Endodermal cell (in vitro differentiated cells): ENCODE measurements around the gene SLAMF7. TPM values are rescaled to one million over a fixed set of nuclear protein-coding genes. Genes with fewer than 3 reads are reported as not detected.

ENCODE experiments used
- DNase-seq: peaks from one replicate; pipeline ENCODE4 v3.0.0-alpha.2; 2017
- H3K27ac ChIP-seq: 2 replicates; pipeline ENCODE4 v1.5.1; 2013; ENCODE audit warnings: mild to moderate bottlenecking, low read depth, low read length, moderate library complexity
- H3K27me3 ChIP-seq: 2 replicates; pipeline ENCODE4 v1.6.1; 2013; ENCODE audit warnings: mild to moderate bottlenecking, low read length, moderate library complexity; ENCODE audit not compliant: insufficient read depth, control insufficient read depth, poor library complexity, severe bottlenecking
- H3K36me3 ChIP-seq: 2 replicates; pipeline ENCODE4 v1.7.0; 2013; ENCODE audit warnings: mild to moderate bottlenecking, low read length, moderate library complexity; ENCODE audit not compliant: control insufficient read depth, insufficient read depth
- H3K4me1 ChIP-seq: one replicate; pipeline ENCODE4 v1.7.0; 2013; ENCODE audit warnings: low read length; ENCODE audit not compliant: control insufficient read depth, insufficient read depth
- H3K4me3 ChIP-seq: 2 replicates; pipeline ENCODE4 v1.5.1; 2013; ENCODE audit warnings: mild to moderate bottlenecking, low read length, moderate library complexity
- H3K9ac ChIP-seq: 2 replicates; pipeline ENCODE4 v1.6.1; 2013; ENCODE audit warnings: mild to moderate bottlenecking, low read length, moderate library complexity; ENCODE audit not compliant: poor library complexity, severe bottlenecking; ENCODE audit errors: extremely low read depth
- H3K9me3 ChIP-seq: 2 replicates; pipeline ENCODE4 v1.6.1; 2013; ENCODE audit warnings: mild to moderate bottlenecking, low read length, moderate library complexity; ENCODE audit not compliant: control insufficient read depth
- H3K27ac Mint-ChIP-seq: 2 replicates; pipeline ENCODE4 v1.8.0; 2020; ENCODE audit warnings: mixed read lengths
- H3K27me3 Mint-ChIP-seq: 2 replicates; pipeline ENCODE4 v1.8.0; 2021; ENCODE audit warnings: mild to moderate bottlenecking, mixed read lengths; ENCODE audit not compliant: insufficient read depth
- H3K36me3 Mint-ChIP-seq: 2 replicates; pipeline ENCODE4 v1.8.0; 2020; ENCODE audit warnings: low read depth, mixed read lengths
- H3K4me1 Mint-ChIP-seq: 2 replicates; pipeline ENCODE4 v1.8.0; 2020; ENCODE audit warnings: mixed read lengths
- H3K4me3 Mint-ChIP-seq: 2 replicates; pipeline ENCODE4 v1.8.0; 2020; ENCODE audit warnings: mild to moderate bottlenecking, moderate library complexity, mixed read lengths
- H3K9me3 Mint-ChIP-seq: 2 replicates; pipeline ENCODE4 v1.8.0; 2020; ENCODE audit warnings: mild to moderate bottlenecking, mixed read lengths
- CTCF ChIP-seq: fragments of 200-600 bp; sonication (generic); conservative IDR thresholded peaks from 2 replicates; pipeline ENCODE4 v1.5.0; 2021; ENCODE audit warnings: antibody characterized with exemption, mild to moderate bottlenecking
- WGBS, 2 experiments: methylation state at CpG; one replicate each; pipeline versions ENCODE4 v1.1.5 to v1.1.7; 2013; ENCODE audit warnings: missing lambda C conversion rate in 2 of 2, mixed read lengths in 1 of 2; ENCODE audit not compliant: insufficient coverage in 1 of 2, insufficient read length in 1 of 2; 5-methylcytosine and 5-hydroxymethylcytosine counted together
- total RNA-seq, 2 donors: library from RNA; stranded (reverse); fragmentation: NEBNext Ultra II Directional in 1 of 2; extraction: Animal tissue kit (Norgen Biotek cat#: 25700) in 1 of 2; gene quantifications; 2 replicates in 1 of 2; 3 replicates in 1 of 2; pipeline ENCODE4 v1.2.1, GENCODE V29; 2021

The SLAMF7 gene
- total RNA-seq, 2 donors from 2014 or later = not detected

DNA sequence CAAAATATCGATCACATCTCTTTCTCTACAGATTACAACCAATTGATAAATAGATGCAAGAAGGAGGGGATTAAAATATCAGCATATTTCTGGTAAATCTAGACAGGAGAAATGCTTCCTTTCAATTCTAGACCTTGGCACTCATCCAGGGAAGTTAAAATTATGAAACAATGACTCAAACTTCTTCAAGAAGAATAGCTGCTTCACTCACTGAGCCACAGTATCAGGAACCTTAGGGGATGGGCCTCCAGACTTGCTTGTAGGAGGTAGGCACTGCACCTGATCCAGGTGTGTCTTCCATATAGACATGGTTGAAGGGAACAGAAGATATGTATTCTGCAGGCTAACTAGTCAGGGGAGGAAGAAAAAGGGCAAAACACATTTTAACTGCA is 9.8 kb downstream of the SLAMF7 start:
- H3K27me3 ChIP-seq = peaks cover 13% of the 10 kb centered on the region
- H3K9me3 Mint-ChIP-seq = no peaks in the 10 kb centered on the region
- peaks cover 9% of the 10 kb centered on the region for H3K4me1 Mint-ChIP-seq

GRCh38 chr1:160750608-160751007 is 11.6 kb downstream of the SLAMF7 start:
- H3K9ac ChIP-seq = no peak overlapping the region
- Mint-ChIP-seq H3K9me3 (no peaks in the 10 kb centered on the region), H3K4me1 (peaks cover 9% of the 10 kb centered on the region), H3K27ac (no peak overlapping the region), H3K4me3 (no peak overlapping the region), H3K27me3 (peaks cover 16% of the 10 kb centered on the region), H3K36me3 (no peaks in the 10 kb centered on the region)
- no peaks in the 10 kb centered on the region for H3K36me3 ChIP-seq
- no peak overlapping the region for H3K27ac ChIP-seq
- no peak overlapping the region for H3K4me3 ChIP-seq
- peaks cover 13% of the 10 kb centered on the region for H3K27me3 ChIP-seq
- no peaks in the 10 kb centered on the region for H3K9me3 ChIP-seq
- no peak for TF ChIP-seq CTCF
- no peaks in the 10 kb centered on the region for H3K4me1 ChIP-seq
- DNase-seq = no peak
- WGBS, 2 experiments = 88% methylated on average over 2 of the region's 2 CpGs; no CpG with 5 or more reads in 1 of the 2 experiments

More for the DNA sequence above, 9.8 kb downstream of the SLAMF7 start:
- no peaks in the 10 kb centered on the region for H3K9me3 ChIP-seq
- no peak for TF ChIP-seq CTCF
- no peaks in the 10 kb centered on the region for H3K36me3 ChIP-seq
- WGBS, 2 experiments = no CpG with 5 or more reads among the region's 1 CpG
- no peak overlapping the region for H3K9ac ChIP-seq
- no peaks in the 10 kb centered on the region for H3K36me3 Mint-ChIP-seq
- H3K27ac ChIP-seq = no peak overlapping the region
- no peak overlapping the region for H3K4me3 Mint-ChIP-seq
- H3K27ac Mint-ChIP-seq = no peak overlapping the region
- DNase-seq = no peak
- no peaks in the 10 kb centered on the region for H3K4me1 ChIP-seq
- H3K27me3 Mint-ChIP-seq = peaks cover 16% of the 10 kb centered on the region
- no peak overlapping the region for H3K4me3 ChIP-seq

DNA sequence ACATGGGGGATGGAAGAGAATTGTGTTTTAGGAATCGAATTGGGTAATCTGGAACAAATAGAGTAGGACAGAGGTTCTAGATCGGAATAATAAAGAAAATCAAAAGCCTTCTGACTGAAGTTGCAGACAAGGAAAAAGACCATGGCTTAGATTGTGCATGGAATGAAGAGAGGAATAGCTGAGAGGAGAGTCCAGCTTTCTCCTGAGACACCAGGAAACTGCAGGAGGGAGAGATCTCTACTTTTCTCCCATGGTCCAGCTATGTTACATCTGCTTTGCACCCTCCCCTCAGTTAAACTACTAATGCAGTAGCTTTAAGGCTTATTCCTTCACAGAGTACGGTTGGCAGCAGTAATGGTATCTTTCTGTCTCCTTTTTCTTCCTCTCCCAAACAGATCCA is 13.4 kb downstream of the SLAMF7 start:
- Histone ChIP-seq H3K27ac (no peak overlapping the region), H3K4me1 (no peaks in the 10 kb centered on the region), H3K4me3 (no peak overlapping the region), H3K36me3 (no peaks in the 10 kb centered on the region), H3K9me3 (no peaks in the 10 kb centered on the region), H3K27me3 (peaks cover 13% of the 10 kb centered on the region), H3K9ac (no peak overlapping the region)
- no peak for TF ChIP-seq CTCF
- no peak overlapping the region for H3K27ac Mint-ChIP-seq
- H3K4me1 Mint-ChIP-seq = no peaks in the 10 kb centered on the region
- H3K4me3 Mint-ChIP-seq = no peak overlapping the region
- H3K27me3 Mint-ChIP-seq = peaks cover 16% of the 10 kb centered on the region
- DNase-seq = no peak
- WGBS, 2 experiments = 86 to 91% methylated on average over 2 to 3 of the region's 3 CpGs
- H3K9me3 Mint-ChIP-seq = no peaks in the 10 kb centered on the region
- no peaks in the 10 kb centered on the region for H3K36me3 Mint-ChIP-seq
